ENCODE data around the gene SIK2.

The SIK2 gene

GRCh38 chr11:111623527-111624030, 21.3 kb downstream of the SIK2 start:
- no peak overlapping the region for H3K9ac ChIP-seq (ENCODE audit: low read depth, low read length)
- no peaks in the 10 kb centered on the region for H3K4me1 ChIP-seq (ENCODE audit: insufficient read depth, low read length)
- no peaks in the 10 kb centered on the region for H3K9me3 ChIP-seq (ENCODE audit: control insufficient read depth, insufficient read depth, low read length)
- H3K36me3 ChIP-seq (ENCODE audit: insufficient read depth, low read length) = no peaks in the 10 kb centered on the region

DNA sequence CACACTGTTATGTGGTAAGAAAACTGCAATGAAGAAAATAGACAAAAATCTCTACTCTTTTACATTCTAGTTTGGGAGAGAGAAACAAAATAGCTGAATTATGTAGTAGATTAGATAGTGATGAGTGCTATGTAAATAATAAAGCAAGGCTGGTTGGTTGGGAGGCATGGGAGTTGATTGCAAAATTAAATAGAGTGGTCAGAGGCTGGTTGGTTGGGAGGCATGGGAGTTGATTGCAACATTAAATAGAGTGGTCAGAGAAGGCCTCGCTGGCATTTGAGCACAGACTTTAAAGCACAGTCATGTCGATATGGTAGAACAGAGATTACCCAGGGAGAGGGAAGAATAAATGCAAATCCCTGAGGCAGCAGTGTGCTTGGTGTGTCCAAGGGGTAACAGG, 22.4 kb downstream of the SIK2 start:
- H3K9me3 ChIP-seq (ENCODE audit: control insufficient read depth, insufficient read depth, low read length) = no peaks in the 10 kb centered on the region
- no peaks in the 10 kb centered on the region for H3K36me3 ChIP-seq (ENCODE audit: insufficient read depth, low read length)
- H3K9ac ChIP-seq (ENCODE audit: low read depth, low read length) = no peak overlapping the region
- H3K4me1 ChIP-seq (ENCODE audit: insufficient read depth, low read length) = no peaks in the 10 kb centered on the region

DNA sequence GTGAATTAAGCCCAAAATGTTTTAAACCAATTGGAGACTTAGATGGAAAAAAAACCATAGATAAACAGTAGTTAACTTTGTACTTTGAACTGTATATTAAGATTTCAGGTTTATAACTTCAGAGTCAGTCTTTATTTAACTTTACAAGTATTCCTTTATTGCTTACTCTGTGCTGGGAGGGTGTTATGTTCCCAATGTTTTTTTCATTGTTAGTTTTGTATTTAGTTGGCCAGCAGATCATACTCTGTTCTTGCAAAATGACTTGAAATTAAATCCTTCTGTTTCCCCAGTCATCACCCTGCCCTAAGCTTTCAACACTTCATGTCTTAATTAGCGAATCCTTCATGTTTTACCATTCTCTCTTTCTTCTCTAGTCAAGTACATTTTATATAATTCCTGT, 25.3 kb downstream of the SIK2 start:
- Histone ChIP-seq H3K4me1 (ENCODE audit: insufficient read depth, low read length) (no peaks in the 10 kb centered on the region), H3K9me3 (ENCODE audit: control insufficient read depth, insufficient read depth, low read length) (no peaks in the 10 kb centered on the region), H3K9ac (ENCODE audit: low read depth, low read length) (no peak overlapping the region), H3K36me3 (ENCODE audit: insufficient read depth, low read length) (no peaks in the 10 kb centered on the region)

- Histone ChIP-seq H3K9ac (ENCODE audit: low read depth, low read length) (no peak overlapping the region), H3K9me3 (ENCODE audit: control insufficient read depth, insufficient read depth, low read length) (no peaks in the 10 kb centered on the region), H3K4me1 (ENCODE audit: insufficient read depth, low read length) (no peaks in the 10 kb centered on the region), H3K36me3 (ENCODE audit: insufficient read depth, low read length) (no peaks in the 10 kb centered on the region)
Measured at GRCh38 chr11:111629499-111629898, 27.2 kb downstream of the SIK2 start.

GRCh38 chr11:111631024-111631665, 28.9 kb downstream of the SIK2 start:
- H3K9ac ChIP-seq (ENCODE audit: low read depth, low read length) = no peak overlapping the region
- no peaks in the 10 kb centered on the region for H3K36me3 ChIP-seq (ENCODE audit: insufficient read depth, low read length)
- no peaks in the 10 kb centered on the region for H3K4me1 ChIP-seq (ENCODE audit: insufficient read depth, low read length)
- H3K9me3 ChIP-seq (ENCODE audit: control insufficient read depth, insufficient read depth, low read length) = no peaks in the 10 kb centered on the region

- Histone ChIP-seq H3K4me1 (ENCODE audit: insufficient read depth, low read length) (no peaks in the 10 kb centered on the region), H3K36me3 (ENCODE audit: insufficient read depth, low read length) (no peaks in the 10 kb centered on the region), H3K9me3 (ENCODE audit: control insufficient read depth, insufficient read depth, low read length) (no peaks in the 10 kb centered on the region), H3K9ac (ENCODE audit: low read depth, low read length) (no peak overlapping the region)
Measured at GRCh38 chr11:111631666-111632039, 29.4 kb downstream of the SIK2 start.

- Histone ChIP-seq H3K4me1 (ENCODE audit: insufficient read depth, low read length) (no peaks in the 10 kb centered on the region), H3K9ac (ENCODE audit: low read depth, low read length) (no peak overlapping the region), H3K9me3 (ENCODE audit: control insufficient read depth, insufficient read depth, low read length) (no peaks in the 10 kb centered on the region), H3K36me3 (ENCODE audit: insufficient read depth, low read length) (no peaks in the 10 kb centered on the region)
Measured at GRCh38 chr11:111632516-111633220, 30.4 kb downstream of the SIK2 start.

DNA sequence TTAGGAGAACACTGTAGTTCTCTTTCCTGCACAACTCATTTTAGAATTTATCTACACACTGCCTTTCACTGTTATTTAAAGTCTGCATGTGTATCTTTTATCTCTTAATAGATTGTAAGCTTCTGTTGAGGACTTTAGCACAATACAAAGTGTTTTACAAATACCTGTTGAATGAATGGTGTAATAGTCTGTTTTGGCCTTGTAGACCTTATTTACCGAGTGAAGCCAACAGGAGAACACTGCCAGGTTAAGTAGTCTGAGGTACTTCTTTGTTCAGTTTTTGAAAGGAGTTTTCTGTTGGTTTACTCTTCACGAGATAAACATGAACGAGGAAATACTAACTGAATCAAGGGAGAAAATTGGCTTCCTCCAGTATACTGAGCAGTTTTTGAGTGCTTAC, 31.0 kb downstream of the SIK2 start:
- Histone ChIP-seq H3K9me3 (ENCODE audit: control insufficient read depth, insufficient read depth, low read length) (no peaks in the 10 kb centered on the region), H3K4me1 (ENCODE audit: insufficient read depth, low read length) (0 out of 2 replicates have a peak, but pooled peaks cover 5% of the 10 kb centered on the region), H3K9ac (ENCODE audit: low read depth, low read length) (no peak overlapping the region), H3K36me3 (ENCODE audit: insufficient read depth, low read length) (no peaks in the 10 kb centered on the region)

DNA sequence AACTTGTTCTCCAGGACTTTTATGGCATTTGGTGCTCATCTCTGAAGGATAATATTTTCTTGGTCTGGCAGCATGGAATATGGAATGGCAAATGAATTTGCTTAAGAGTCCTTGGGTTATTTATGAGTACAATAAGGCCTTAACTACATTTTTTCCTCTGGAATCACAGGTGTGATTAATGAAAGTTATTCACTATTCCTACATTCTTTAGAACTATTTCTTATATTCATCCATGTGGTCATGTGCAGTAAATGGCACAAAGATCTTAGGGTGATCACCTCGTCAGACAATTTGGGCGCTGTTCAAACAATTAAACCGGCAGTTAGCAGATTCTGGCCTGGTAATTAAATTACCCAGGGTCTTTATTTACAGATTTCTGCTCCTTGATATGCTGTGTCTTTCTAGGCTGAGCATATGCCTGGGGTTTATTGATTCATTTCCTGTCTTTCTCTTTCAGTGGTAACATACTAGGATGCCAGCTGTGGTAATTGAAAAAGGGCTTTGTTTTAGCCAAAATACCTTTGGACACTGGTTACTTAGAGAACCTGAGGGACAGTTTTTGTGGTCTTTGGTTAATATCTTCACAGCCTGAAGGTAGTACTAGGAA, 31.6 kb downstream of the SIK2 start:
- H3K36me3 ChIP-seq (ENCODE audit: insufficient read depth, low read length) = no peaks in the 10 kb centered on the region
- H3K9me3 ChIP-seq (ENCODE audit: control insufficient read depth, insufficient read depth, low read length) = no peaks in the 10 kb centered on the region
- H3K9ac ChIP-seq (ENCODE audit: low read depth, low read length) = no peak overlapping the region
- H3K4me1 ChIP-seq (ENCODE audit: insufficient read depth, low read length) = peaks cover 11% of the 10 kb centered on the region

GRCh38 chr11:111634981-111635705, 32.9 kb downstream of the SIK2 start:
- no peaks in the 10 kb centered on the region for H3K9me3 ChIP-seq (ENCODE audit: control insufficient read depth, insufficient read depth, low read length)
- no peak overlapping the region for H3K9ac ChIP-seq (ENCODE audit: low read depth, low read length)
- no peaks in the 10 kb centered on the region for H3K36me3 ChIP-seq (ENCODE audit: insufficient read depth, low read length)
- peaks cover 24% of the 10 kb centered on the region for H3K4me1 ChIP-seq (ENCODE audit: insufficient read depth, low read length)

DNA sequence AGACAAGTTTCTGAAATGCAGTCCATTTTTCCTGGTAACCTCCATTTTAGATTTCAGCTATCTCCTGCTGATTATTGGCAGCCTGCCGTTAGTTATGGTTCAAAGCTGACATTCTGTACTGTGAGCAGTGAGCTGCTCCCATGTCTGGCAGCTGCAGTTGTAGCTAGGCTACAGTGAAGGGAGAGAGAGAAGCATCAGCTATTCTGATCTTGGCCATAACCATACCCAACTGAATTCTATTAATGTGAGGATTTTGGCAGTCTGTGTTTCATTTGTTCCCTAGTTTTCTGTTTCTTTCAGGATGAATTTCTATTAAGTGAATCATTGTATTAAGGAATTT, 33.4 kb downstream of the SIK2 start:
- no peaks in the 10 kb centered on the region for H3K9me3 ChIP-seq (ENCODE audit: control insufficient read depth, insufficient read depth, low read length)
- H3K4me1 ChIP-seq (ENCODE audit: insufficient read depth, low read length) = peaks cover 27% of the 10 kb centered on the region

DNA sequence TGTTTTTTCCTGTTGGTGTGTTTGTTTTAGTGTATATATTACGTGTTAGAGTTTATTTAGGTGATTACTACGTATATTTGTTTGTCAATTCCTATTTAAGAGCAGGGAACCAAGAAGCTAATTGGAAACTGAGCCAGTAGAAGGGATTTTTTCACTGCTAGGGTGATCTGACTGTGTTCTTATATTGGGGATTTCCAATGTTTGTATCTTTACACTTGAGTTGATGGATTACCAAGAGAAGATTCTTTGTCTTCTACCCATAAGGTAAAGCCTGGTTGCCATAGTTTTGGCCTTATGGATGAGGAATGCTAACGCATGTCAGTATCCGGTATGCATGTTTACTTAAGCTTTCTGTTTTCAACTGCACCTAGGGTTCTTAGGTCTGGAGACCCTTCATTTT, 35.6 kb downstream of the SIK2 start:
- Histone ChIP-seq H3K9ac (ENCODE audit: low read depth, low read length) (no peak overlapping the region), H3K4me1 (ENCODE audit: insufficient read depth, low read length) (peaks cover 27% of the 10 kb centered on the region), H3K36me3 (ENCODE audit: insufficient read depth, low read length) (no peaks in the 10 kb centered on the region), H3K9me3 (ENCODE audit: control insufficient read depth, insufficient read depth, low read length) (no peaks in the 10 kb centered on the region)

More for the DNA sequence above, 33.4 kb downstream of the SIK2 start:
- no peak overlapping the region for H3K9ac ChIP-seq (ENCODE audit: low read depth, low read length)
- H3K36me3 ChIP-seq (ENCODE audit: insufficient read depth, low read length) = no peaks in the 10 kb centered on the region

- Histone ChIP-seq H3K36me3 (ENCODE audit: insufficient read depth, low read length) (no peaks in the 10 kb centered on the region), H3K9me3 (ENCODE audit: control insufficient read depth, insufficient read depth, low read length) (no peaks in the 10 kb centered on the region), H3K9ac (ENCODE audit: low read depth, low read length) (no peak overlapping the region), H3K4me1 (ENCODE audit: insufficient read depth, low read length) (peaks cover 27% of the 10 kb centered on the region)
Measured at GRCh38 chr11:111639226-111639925, 37.1 kb downstream of the SIK2 start.

- H3K36me3 ChIP-seq (ENCODE audit: insufficient read depth, low read length) = no peaks in the 10 kb centered on the region
- H3K9ac ChIP-seq (ENCODE audit: low read depth, low read length) = no peak overlapping the region
- H3K4me1 ChIP-seq (ENCODE audit: insufficient read depth, low read length) = peaks cover 27% of the 10 kb centered on the region
- H3K9me3 ChIP-seq (ENCODE audit: control insufficient read depth, insufficient read depth, low read length) = no peaks in the 10 kb centered on the region
Measured at GRCh38 chr11:111641339-111642015, 39.2 kb downstream of the SIK2 start.

All from ES-I3 (cell line).